Measurements from ENCODE around the gene FURIN.
"Not testable (repeated sequence)": the region's sequence is repeated elsewhere in the genome, so short reads cannot be mapped to it uniquely, and the experiment has no call there.

The FURIN gene

DNA sequence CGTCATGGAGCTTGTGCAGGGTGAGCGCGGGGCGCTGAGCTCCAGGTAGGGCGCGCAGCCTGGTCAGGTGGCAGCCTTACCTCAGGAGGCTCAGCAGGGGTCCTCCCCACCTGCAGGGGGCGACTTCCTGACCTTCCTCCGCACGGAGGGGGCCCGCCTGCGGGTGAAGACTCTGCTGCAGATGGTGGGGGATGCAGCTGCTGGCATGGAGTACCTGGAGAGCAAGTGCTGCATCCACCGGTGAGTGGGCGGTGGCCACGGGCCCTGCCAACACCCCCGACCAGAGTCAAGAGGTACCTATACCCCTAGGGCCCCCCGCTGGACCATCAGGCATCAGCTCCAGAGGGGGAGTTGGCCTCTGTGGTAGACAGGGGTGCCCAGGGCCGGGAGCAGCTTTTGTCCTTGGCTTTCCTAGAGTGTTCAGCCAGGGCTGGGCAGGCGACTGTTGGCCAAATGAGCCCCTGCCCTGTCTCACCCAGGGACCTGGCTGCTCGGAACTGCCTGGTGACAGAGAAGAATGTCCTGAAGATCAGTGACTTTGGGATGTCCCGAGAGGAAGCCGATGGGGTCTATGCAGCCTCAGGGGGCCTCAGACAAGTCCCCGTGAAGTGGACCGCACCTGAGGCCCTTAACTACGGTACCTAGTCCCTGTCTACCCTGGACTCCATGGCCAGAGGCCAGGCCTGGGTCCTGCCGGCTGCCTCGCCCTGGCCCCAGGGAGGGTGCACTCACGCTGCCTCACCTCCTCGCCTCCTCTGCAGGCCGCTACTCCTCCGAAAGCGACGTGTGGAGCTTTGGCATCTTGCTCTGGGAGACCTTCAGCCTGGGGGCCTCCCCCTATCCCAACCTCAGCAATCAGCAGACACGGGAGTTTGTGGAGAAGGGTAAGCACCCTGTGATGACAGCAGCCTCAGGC is 25.0 kb downstream of the FURIN start:
- H3K4me3 ChIP-seq (ENCODE audit: low read depth, low read length), result no peak overlapping the region
- TF ChIP-seq, protein P1, sequence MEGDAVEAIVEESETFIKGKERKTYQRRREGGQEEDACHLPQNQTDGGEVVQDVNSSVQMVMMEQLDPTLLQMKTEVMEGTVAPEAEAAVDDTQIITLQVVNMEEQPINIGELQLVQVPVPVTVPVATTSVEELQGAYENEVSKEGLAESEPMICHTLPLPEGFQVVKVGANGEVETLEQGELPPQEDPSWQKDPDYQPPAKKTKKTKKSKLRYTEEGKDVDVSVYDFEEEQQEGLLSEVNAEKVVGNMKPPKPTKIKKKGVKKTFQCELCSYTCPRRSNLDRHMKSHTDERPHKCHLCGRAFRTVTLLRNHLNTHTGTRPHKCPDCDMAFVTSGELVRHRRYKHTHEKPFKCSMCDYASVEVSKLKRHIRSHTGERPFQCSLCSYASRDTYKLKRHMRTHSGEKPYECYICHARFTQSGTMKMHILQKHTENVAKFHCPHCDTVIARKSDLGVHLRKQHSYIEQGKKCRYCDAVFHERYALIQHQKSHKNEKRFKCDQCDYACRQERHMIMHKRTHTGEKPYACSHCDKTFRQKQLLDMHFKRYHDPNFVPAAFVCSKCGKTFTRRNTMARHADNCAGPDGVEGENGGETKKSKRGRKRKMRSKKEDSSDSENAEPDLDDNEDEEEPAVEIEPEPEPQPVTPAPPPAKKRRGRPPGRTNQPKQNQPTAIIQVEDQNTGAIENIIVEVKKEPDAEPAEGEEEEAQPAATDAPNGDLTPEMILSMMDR (IDR thresholded peaks at IDR 0.05; ENCODE audit: control insufficient read depth, extremely low read depth, insufficient read depth), result no peak
- DNase-seq (ENCODE audit: low read depth), result no peak

DNA sequence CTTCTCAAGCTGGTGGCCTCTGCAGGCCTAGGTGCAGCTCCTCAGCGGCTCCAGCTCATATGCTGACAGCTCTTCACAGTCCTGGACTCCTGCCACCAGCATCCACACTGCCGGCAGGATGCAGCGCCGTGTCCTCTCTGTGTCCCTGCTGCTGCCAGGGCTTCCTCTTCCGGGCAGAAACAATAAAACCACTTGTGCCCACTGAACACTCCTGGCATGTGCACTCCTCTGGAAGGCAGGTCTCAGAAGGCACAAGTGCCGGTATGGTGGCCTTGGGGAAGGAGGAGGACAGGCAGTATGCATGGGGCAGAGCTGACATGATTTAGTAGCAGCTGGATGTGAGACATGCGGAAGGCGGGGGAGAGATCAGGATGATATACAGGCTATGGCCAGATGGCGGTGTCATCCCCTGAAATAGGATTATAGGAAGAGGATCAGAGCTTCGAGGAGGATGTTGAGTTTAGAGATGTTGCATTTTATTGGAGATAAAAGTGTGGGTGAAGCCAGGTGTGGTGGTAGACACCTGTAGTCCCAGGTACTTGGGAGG is 27.3 kb downstream of the FURIN start:
- no peak for DNase-seq (ENCODE audit: low read depth)
- TF ChIP-seq, protein P1 (IDR thresholded peaks at IDR 0.05; ENCODE audit: control insufficient read depth, extremely low read depth, insufficient read depth), result no peak
- H3K4me3 ChIP-seq (ENCODE audit: low read depth, low read length), result no peak overlapping the region

DNA sequence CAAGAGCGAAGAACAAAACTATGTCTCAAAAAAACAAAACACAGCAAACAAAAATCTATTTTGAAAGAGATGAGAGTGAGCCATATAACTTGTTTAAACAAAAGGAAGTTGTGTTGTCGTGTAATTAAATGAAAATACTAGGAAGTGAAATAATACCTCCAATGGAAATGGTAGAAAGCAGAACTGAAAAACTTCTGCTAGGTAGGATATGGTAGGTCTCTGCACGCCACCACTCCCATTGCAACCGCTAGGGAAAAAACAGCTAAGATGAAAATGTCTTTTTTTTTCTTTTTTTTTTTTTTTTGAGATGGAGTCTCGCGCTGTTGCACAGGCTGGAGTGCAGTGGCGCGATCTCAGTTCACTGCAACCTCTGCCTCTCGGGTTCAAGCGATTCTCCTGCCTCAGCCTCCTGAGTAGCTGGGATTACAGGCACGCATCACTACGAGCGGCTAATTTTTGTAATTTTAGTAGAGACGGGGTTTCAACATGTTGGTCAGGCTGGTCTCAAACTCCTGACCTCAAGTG is 28.8 kb downstream of the FURIN start:
- H3K4me3 ChIP-seq (ENCODE audit: low read depth, low read length); DNase-seq (ENCODE audit: low read depth): not testable (repeated sequence)

DNA sequence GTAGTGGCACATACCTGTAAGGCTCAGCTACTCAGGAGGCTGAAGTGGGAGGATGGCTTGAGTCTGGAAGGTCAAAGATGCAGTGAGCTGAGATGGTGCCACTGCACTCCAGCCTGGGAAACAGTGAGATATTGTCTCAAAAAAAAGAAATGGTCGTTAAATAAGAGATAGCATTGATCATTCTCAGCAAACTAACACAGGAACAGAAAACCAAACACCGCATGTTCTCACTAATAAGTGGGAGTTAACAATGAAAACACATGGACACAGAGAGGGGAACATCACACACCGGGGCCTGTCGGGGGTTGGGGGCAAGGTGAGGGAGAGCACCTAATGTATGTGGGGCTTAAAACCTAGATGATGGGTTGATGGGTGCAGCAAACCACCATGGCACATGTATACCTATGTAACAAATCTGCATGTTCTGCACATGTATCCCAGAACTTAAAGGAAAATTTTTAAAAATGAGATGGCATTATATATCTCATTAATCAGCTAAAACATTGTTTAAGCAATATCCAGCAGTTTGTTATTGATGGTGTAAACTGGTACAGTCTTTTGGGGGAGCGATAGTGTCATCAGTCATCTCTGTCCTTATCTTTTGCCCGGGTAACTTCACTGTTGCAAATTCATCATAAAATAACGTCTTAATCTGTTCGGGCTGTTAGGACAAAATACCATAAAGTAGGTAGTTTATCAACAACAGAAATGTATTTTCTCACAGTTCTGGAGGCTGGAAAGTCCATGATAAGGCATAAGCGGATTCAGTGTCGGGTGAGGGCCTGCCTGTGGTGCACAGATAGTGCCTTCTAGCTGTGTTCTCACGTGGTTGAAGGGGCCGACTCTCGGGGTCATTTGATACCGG is 33.0 kb downstream of the FURIN start:
- TF ChIP-seq, protein P1 (IDR thresholded peaks at IDR 0.05; ENCODE audit: control insufficient read depth, extremely low read depth, insufficient read depth), result no peak
- H3K4me3 ChIP-seq (ENCODE audit: low read depth, low read length), result peak overlapping the region; percentile 72
- DNase-seq (ENCODE audit: low read depth), result no peak

DNA sequence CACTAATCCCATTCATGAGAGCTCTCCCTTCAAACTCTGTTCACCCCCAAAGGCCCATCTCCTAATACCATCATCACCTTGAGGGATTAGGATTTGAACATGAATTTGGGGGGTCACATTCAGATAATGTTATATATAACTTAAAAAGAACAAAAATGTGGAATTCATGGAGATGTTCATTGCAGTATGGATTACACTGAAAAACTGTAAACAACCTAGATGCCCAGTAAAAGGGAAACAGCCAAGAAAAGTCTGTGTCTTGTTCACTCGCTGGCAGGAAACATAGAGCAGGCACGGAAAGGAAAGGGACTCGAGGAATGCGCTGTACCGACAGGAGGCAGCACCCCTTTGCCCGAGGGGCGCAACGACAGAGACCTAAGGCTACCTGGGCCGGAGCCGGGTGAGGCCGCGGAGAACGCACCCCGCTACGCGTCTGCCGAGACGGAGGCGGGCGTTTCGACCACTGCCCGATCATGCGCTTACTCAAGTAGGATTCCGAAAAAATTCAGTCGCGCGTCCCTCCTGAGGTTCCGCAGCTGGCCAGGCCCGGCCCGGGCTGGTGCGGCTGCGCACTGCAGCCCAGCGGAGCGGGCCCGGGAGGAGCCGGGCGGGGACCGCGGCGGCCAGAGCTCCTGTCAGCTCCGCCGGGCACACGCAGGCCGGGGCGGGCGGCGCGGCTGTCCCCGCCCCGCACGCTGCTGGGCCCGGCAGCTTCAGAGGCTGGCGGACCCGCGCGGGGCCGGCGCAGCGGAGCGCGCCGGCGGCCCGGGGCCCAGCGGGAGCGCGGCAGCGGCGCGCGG is 33.9 kb downstream of the FURIN start:
- TF ChIP-seq, protein P1 (IDR thresholded peaks at IDR 0.05; ENCODE audit: control insufficient read depth, extremely low read depth, insufficient read depth), result peak; percentile 74
- peak overlapping the region; percentile 72 for H3K4me3 ChIP-seq (ENCODE audit: low read depth, low read length)
- peak; percentile 46 for DNase-seq (ENCODE audit: low read depth)

DNA sequence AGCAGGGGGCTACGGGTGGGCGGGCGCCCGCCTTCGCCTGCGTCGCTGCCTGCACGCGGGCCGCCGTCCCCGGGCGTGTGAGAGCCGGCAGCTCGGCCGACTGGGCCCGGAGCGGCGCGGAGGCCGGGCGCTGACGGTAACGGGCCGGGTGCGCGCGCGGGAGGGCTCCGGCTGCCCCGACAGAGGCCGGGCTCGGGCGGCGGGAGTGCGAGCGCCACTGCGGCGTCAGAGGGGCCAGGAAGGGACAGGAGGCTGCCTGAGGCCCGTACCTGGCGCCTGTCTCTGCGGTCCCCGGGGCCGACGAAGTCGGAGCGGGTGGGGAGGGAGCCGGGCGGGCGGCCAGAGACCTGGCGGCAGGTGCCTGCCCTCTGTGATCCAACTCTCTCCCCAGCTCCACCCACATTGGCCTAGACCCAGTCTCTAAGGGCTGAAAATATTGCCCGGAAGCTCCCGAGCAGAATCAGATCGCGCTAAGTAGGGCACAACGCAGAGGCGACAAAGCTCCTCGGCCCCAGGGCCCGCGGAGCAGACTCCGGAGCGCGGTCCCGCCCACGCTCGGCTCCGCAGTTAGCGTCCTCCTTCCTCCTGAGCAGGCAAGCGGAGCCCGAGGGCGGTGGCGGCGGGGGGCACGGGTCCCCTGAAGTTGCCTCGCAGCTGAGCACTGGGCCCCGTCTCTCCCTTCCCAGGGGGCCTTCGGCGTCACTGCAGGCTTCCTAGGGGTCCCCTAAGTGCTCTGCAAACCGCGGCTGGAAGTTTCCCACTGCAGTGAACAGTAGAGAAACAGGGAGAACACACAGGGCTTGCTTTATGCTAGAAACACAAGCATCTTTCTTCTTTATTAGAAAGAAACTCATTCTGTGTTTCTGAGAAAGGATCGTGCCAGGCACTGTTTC is 34.7 kb downstream of the FURIN start, which contains the start of gene MAN2A2:
Gene MAN2A2, plus strand, starts transcription at position 463 of the 893 bp plus-strand sequence. CDS start 906 bp downstream, outside the sequence.
- peak; percentile 82 for DNase-seq (ENCODE audit: low read depth)
- TF ChIP-seq, protein P1 (IDR thresholded peaks at IDR 0.05; ENCODE audit: control insufficient read depth, extremely low read depth, insufficient read depth), result no peak

More for the DNA sequence above, 34.7 kb downstream of the FURIN start, which contains the start of gene MAN2A2:
- H3K4me3 ChIP-seq (ENCODE audit: low read depth, low read length), result peak within 1 kb of the TSS; percentile 72

Data from LNCaP clone FGC (cell line).